HEK293 (cell line): ENCODE results near the gene WNT7A.

ENCODE experiments used
- CTCF ChIA-PET: fragments of 350-600 bp; formaldehyde crosslinking; extraction: SDS; loops from one replicate; lab custom pipeline; 2021; ENCODE audit warnings: antibody characterized with exemption; lab: Yijun Ruan, JAX
- POLR2A ChIA-PET: fragments of 300-600 bp; formaldehyde crosslinking; extraction: SDS; loops from one replicate; lab custom pipeline; 2020; ENCODE audit warnings: antibody characterized with exemption, inconsistent platforms; lab: Yijun Ruan, JAX
- H3K27ac ChIP-seq: fragments of 200-500 bp; sonication (Bioruptor generic); 2 replicates; pipeline ENCODE4 v1.5.1; 2014; ENCODE audit warnings: low read depth, low read length, control low read depth, inconsistent platforms; ENCODE audit errors: extremely low read depth
- H3K36me3 ChIP-seq, 2 experiments: fragments of 200-500 bp in 1 of 2; sonication (Bioruptor generic) in 1 of 2; 1 replicate in 1 of 2; 2 replicates in 1 of 2; pipeline ENCODE4 v1.5.1; 2014 to 2017; ENCODE audit warnings: inconsistent platforms in 2 of 2, low read length in 2 of 2; ENCODE audit not compliant: control insufficient read depth in 2 of 2, insufficient read depth in 1 of 2
- H3K4me1 ChIP-seq: fragments of 200-500 bp; sonication (Bioruptor generic); 2 replicates; pipeline ENCODE4 v1.5.1; 2014; ENCODE audit warnings: mild to moderate bottlenecking, low read length, inconsistent platforms; ENCODE audit not compliant: control insufficient read depth, insufficient read depth
- H3K4me3 ChIP-seq: 2 replicates; pipeline ENCODE4 v1.5.1; 2011; ENCODE audit warnings: low read depth, mild to moderate bottlenecking, control low read depth, low read length, moderate library complexity
- H3K9me3 ChIP-seq: fragments of 200-500 bp; sonication (Bioruptor generic); 2 replicates; pipeline ENCODE4 v1.5.1; 2014; ENCODE audit warnings: low read depth, low read length, inconsistent platforms; ENCODE audit not compliant: control insufficient read depth, insufficient read depth
- GLIS1 ChIP-seq: fragments of 450-650 bp; formaldehyde crosslinking; IDR thresholded peaks from 2 replicates; pipeline ENCODE4 v1.5.1; 2016; ENCODE audit warnings: missing biosample characterization, missing genetic modification characterization
- HOXC10 ChIP-seq: sonication (generic); formaldehyde crosslinking; IDR thresholded peaks from 2 replicates; pipeline ENCODE4 v1.8.1; 2023; ENCODE audit warnings: mild to moderate bottlenecking, missing genetic modification reagents
- REPIN1 ChIP-seq: fragments of 450-650 bp; formaldehyde crosslinking; IDR thresholded peaks from 2 replicates; pipeline ENCODE4 v1.5.1; 2017; ENCODE audit warnings: missing biosample characterization, missing genetic modification characterization, low read depth
- ZBTB17 ChIP-seq: fragments of 450-650 bp; formaldehyde crosslinking; IDR thresholded peaks from 2 replicates; pipeline ENCODE4 v1.5.1; 2016; ENCODE audit warnings: missing biosample characterization, missing genetic modification characterization
- ZBTB20 ChIP-seq: fragments of 450-650 bp; formaldehyde crosslinking; IDR thresholded peaks from 2 replicates; pipeline ENCODE4 v1.5.1; 2016; ENCODE audit warnings: missing biosample characterization, missing genetic modification characterization
- ZEB2 ChIP-seq: fragments of 450-650 bp; formaldehyde crosslinking; IDR thresholded peaks from 2 replicates; pipeline ENCODE4 v1.5.1; 2016; ENCODE audit warnings: missing biosample characterization, missing genetic modification characterization
- ZNF169 ChIP-seq: fragments of 450-650 bp; formaldehyde crosslinking; IDR thresholded peaks from 2 replicates; pipeline ENCODE4 v1.5.1; 2016; ENCODE audit warnings: missing biosample characterization, missing genetic modification characterization
- ZNF184 ChIP-seq: fragments of 450-650 bp; IDR thresholded peaks from 2 replicates; pipeline ENCODE4 v1.5.1; 2018; ENCODE audit warnings: missing biosample characterization, mild to moderate bottlenecking, missing genetic modification characterization
- ZNF221 ChIP-seq: fragments of 450-650 bp; formaldehyde crosslinking; IDR thresholded peaks from 2 replicates; pipeline ENCODE4 v1.5.1; 2017; ENCODE audit warnings: missing biosample characterization, missing genetic modification characterization, borderline replicate concordance
- ZNF24 ChIP-seq: fragments of 450-650 bp; formaldehyde crosslinking; IDR thresholded peaks from 2 replicates; pipeline ENCODE4 v1.5.1; 2016; ENCODE audit warnings: missing biosample characterization, missing genetic modification characterization
- ZNF248 ChIP-seq: fragments of 450-650 bp; formaldehyde crosslinking; IDR thresholded peaks from 2 replicates; pipeline ENCODE4 v1.5.1; 2017; ENCODE audit warnings: missing biosample characterization, missing genetic modification characterization
- ZNF324 ChIP-seq: fragments of 450-650 bp; formaldehyde crosslinking; IDR thresholded peaks from 2 replicates; pipeline ENCODE4 v1.5.1; 2016; ENCODE audit warnings: missing biosample characterization, missing genetic modification characterization
- ZNF416 ChIP-seq: fragments of 450-650 bp; formaldehyde crosslinking; IDR thresholded peaks from 2 replicates; pipeline ENCODE4 v1.5.1; 2016; ENCODE audit warnings: missing biosample characterization, missing genetic modification characterization
- ZNF423 ChIP-seq: fragments of 450-650 bp; formaldehyde crosslinking; IDR thresholded peaks from 2 replicates; pipeline ENCODE4 v1.5.1; 2016; ENCODE audit warnings: missing biosample characterization, missing genetic modification characterization
- ZNF501 ChIP-seq: fragments of 450-650 bp; formaldehyde crosslinking; IDR thresholded peaks from 2 replicates; pipeline ENCODE4 v1.5.1; 2016; ENCODE audit warnings: missing biosample characterization, missing genetic modification characterization
- ZNF610 ChIP-seq: fragments of 450-650 bp; formaldehyde crosslinking; IDR thresholded peaks from 2 replicates; pipeline ENCODE4 v1.5.1; 2016; ENCODE audit warnings: missing biosample characterization, missing genetic modification characterization, borderline replicate concordance
- TF ChIP-seq, protein P1 (sequence below): fragments of 450-650 bp; formaldehyde crosslinking; IDR thresholded peaks from 2 replicates; pipeline ENCODE4 v1.5.1; 2016; ENCODE audit warnings: missing biosample characterization, missing genetic modification characterization
- TF ChIP-seq, protein P2 (sequence below): fragments of 450-650 bp; formaldehyde crosslinking; IDR thresholded peaks from 2 replicates; pipeline ENCODE4 v1.5.1; 2016; ENCODE audit warnings: missing biosample characterization, missing genetic modification characterization
- TF ChIP-seq, protein P3 (sequence below): fragments of 450-650 bp; formaldehyde crosslinking; IDR thresholded peaks from 2 replicates; pipeline ENCODE4 v1.5.1; 2016; ENCODE audit warnings: missing biosample characterization, missing genetic modification characterization
- TF ChIP-seq, protein P4 (sequence below): fragments of 450-650 bp; formaldehyde crosslinking; IDR thresholded peaks from 2 replicates; pipeline ENCODE4 v1.5.1; 2016; ENCODE audit warnings: missing biosample characterization, missing genetic modification characterization
- TF ChIP-seq, protein P5 (sequence below): fragments of 450-650 bp; formaldehyde crosslinking; IDR thresholded peaks from 2 replicates; pipeline ENCODE4 v1.5.1; 2017; ENCODE audit warnings: missing biosample characterization, missing genetic modification characterization

Gene WNT7A

DNA sequence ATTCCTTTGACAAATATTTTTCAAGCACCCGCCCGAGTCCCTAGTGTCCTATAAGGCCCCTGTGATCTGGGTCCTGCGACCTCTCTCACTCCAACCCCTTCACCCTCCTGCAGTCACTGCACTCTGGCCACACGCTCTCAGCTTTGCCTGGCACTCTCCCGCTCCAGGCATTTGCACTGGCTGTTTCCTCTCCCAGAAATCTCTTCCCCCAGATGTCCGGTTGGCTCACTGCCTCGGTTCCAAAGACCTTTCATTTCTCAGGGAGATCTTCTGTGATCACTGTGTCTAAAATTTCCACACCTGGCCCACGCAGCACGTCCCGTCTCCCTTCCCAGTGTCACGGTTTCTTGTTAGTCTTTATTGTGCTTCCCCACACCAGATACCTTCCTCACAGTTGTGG is 97.4 kb downstream of the WNT7A start (continued):
- TF ChIP-seq, protein P1, sequence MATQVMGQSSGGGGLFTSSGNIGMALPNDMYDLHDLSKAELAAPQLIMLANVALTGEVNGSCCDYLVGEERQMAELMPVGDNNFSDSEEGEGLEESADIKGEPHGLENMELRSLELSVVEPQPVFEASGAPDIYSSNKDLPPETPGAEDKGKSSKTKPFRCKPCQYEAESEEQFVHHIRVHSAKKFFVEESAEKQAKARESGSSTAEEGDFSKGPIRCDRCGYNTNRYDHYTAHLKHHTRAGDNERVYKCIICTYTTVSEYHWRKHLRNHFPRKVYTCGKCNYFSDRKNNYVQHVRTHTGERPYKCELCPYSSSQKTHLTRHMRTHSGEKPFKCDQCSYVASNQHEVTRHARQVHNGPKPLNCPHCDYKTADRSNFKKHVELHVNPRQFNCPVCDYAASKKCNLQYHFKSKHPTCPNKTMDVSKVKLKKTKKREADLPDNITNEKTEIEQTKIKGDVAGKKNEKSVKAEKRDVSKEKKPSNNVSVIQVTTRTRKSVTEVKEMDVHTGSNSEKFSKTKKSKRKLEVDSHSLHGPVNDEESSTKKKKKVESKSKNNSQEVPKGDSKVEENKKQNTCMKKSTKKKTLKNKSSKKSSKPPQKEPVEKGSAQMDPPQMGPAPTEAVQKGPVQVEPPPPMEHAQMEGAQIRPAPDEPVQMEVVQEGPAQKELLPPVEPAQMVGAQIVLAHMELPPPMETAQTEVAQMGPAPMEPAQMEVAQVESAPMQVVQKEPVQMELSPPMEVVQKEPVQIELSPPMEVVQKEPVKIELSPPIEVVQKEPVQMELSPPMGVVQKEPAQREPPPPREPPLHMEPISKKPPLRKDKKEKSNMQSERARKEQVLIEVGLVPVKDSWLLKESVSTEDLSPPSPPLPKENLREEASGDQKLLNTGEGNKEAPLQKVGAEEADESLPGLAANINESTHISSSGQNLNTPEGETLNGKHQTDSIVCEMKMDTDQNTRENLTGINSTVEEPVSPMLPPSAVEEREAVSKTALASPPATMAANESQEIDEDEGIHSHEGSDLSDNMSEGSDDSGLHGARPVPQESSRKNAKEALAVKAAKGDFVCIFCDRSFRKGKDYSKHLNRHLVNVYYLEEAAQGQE (tag by site-specific recombination) = no peak
- no peak for TF ChIP-seq ZNF423

DNA sequence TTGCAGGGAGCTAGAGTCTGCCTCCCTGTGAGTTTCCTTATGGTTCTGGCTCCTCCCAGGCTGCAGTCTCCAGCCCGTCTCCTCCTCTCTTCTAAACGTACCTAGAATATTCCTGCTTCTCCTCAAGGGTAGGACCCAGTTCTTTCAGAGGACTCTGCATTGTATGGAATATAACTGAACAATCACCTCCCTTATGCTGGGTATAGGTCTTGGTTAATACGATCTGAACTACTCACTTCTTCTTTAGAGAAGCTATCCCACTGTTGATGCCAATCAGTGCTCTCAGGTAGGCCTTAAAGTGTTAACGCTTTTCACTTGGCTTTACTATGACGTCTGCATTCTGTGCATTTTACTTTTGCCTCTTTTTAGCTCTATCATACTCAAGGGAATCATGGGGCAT is 98.5 kb downstream of the WNT7A start:
- Histone ChIP-seq H3K4me1 (no peaks in the 10 kb centered on the region), H3K36me3 (no peaks in the 10 kb centered on the region), H3K9me3 (no peaks in the 10 kb centered on the region), H3K4me3 (no peak overlapping the region), H3K27ac (no peak overlapping the region)
- ChIA-PET CTCF (no interaction called here), POLR2A (no interaction called here)
- no peak for TF ChIP-seq ZNF169 (tag by site-specific recombination)
- TF ChIP-seq, protein P2, sequence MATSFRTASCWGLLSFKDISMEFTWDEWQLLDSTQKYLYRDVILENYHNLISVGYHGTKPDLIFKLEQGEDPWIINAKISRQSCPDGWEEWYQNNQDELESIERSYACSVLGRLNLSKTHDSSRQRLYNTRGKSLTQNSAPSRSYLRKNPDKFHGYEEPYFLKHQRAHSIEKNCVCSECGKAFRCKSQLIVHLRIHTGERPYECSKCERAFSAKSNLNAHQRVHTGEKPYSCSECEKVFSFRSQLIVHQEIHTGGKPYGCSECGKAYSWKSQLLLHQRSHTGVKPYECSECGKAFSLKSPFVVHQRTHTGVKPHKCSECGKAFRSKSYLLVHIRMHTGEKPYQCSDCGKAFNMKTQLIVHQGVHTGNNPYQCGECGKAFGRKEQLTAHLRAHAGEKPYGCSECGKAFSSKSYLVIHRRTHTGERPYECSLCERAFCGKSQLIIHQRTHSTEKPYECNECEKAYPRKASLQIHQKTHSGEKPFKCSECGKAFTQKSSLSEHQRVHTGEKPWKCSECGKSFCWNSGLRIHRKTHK (tag by site-specific recombination) = no peak
- no peak for TF ChIP-seq ZNF248
- no peak for TF ChIP-seq ZNF610 (tag by site-specific recombination)
- TF ChIP-seq ZNF221 (tag by site-specific recombination) = no peak
- no peak for TF ChIP-seq REPIN1 (tag by site-specific recombination)
- no peak for TF ChIP-seq GLIS1 (tag by site-specific recombination)
- no peak for TF ChIP-seq ZBTB17 (tag by site-specific recombination)
- TF ChIP-seq ZBTB20 (tag by site-specific recombination) = no peak
- TF ChIP-seq, protein P3, sequence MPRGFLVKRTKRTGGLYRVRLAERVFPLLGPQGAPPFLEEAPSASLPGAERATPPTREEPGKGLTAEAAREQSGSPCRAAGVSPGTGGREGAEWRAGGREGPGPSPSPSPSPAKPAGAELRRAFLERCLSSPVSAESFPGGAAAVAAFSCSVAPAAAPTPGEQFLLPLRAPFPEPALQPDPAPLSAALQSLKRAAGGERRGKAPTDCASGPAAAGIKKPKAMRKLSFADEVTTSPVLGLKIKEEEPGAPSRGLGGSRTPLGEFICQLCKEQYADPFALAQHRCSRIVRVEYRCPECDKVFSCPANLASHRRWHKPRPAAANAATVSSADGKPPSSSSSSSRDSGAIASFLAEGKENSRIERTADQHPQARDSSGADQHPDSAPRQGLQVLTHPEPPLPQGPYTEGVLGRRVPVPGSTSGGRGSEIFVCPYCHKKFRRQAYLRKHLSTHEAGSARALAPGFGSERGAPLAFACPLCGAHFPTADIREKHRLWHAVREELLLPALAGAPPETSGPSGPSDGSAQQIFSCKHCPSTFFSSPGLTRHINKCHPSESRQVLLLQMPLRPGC (tag by site-specific recombination) = no peak
- TF ChIP-seq, protein P4, sequence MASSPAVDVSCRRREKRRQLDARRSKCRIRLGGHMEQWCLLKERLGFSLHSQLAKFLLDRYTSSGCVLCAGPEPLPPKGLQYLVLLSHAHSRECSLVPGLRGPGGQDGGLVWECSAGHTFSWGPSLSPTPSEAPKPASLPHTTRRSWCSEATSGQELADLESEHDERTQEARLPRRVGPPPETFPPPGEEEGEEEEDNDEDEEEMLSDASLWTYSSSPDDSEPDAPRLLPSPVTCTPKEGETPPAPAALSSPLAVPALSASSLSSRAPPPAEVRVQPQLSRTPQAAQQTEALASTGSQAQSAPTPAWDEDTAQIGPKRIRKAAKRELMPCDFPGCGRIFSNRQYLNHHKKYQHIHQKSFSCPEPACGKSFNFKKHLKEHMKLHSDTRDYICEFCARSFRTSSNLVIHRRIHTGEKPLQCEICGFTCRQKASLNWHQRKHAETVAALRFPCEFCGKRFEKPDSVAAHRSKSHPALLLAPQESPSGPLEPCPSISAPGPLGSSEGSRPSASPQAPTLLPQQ (tag by site-specific recombination) = no peak
- TF ChIP-seq ZNF324 (tag by site-specific recombination) = no peak
- TF ChIP-seq ZNF501 (tag by site-specific recombination) = no peak
- no peak for TF ChIP-seq ZNF416 (tag by site-specific recombination)
- TF ChIP-seq ZEB2 (tag by site-specific recombination) = no peak
- TF ChIP-seq HOXC10 (CRISPR knock-in tag) = no peak
- no peak for TF ChIP-seq ZNF24 (tag by site-specific recombination)
- no peak for TF ChIP-seq ZNF184 (tag by site-specific recombination)
- TF ChIP-seq, protein P5, sequence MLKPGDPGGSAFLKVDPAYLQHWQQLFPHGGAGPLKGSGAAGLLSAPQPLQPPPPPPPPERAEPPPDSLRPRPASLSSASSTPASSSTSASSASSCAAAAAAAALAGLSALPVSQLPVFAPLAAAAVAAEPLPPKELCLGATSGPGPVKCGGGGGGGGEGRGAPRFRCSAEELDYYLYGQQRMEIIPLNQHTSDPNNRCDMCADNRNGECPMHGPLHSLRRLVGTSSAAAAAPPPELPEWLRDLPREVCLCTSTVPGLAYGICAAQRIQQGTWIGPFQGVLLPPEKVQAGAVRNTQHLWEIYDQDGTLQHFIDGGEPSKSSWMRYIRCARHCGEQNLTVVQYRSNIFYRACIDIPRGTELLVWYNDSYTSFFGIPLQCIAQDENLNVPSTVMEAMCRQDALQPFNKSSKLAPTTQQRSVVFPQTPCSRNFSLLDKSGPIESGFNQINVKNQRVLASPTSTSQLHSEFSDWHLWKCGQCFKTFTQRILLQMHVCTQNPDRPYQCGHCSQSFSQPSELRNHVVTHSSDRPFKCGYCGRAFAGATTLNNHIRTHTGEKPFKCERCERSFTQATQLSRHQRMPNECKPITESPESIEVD = no peak
